Prostate gland (tissue), 2 donors: Measurements from ENCODE around the gene OGA. TPM values are rescaled to one million over a fixed set of nuclear protein-coding genes. Genes with fewer than 3 reads are reported as not detected.
A peak's percentile ranks its signal among the peaks of the same experiment; 100 is the strongest.

Experiments
- DNase-seq: peaks from one replicate; pipeline ENCODE4 v3.0.0-alpha.2; 2019; ENCODE audit warnings: low spot score
- H3K27ac ChIP-seq, 2 donors: fragments of 200-600 bp; sonication (generic); 2 replicates each; pipeline ENCODE4 v1.5.1; 2017 to 2019
- H3K27me3 ChIP-seq: fragments of 200-600 bp; sonication (generic); replicated peaks from 2 replicates; pipeline ENCODE4 v1.5.1; 2019; ENCODE audit not compliant: insufficient read depth
- H3K36me3 ChIP-seq, 2 donors: fragments of 200-600 bp; sonication (generic); 1 replicate in 1 of 2; 2 replicates in 1 of 2; pipeline versions ENCODE4 v1.5.1 to v1.8.1; 2017 to 2019
- H3K4me1 ChIP-seq: fragments of 200-600 bp; sonication (generic); replicated peaks from 2 replicates; pipeline ENCODE4 v1.5.1; 2019
- H3K4me3 ChIP-seq, 2 donors: fragments of 200-600 bp; sonication (generic); 2 replicates each; pipeline ENCODE4 v1.5.1; 2017 to 2019
- H3K9me3 ChIP-seq: fragments of 200-600 bp; sonication (generic); 2 replicates; pipeline ENCODE4 v1.5.1; 2017
- CTCF ChIP-seq, 4 experiments: fragments of 200-600 bp in 2 of 4; fragments of 450-650 bp in 2 of 4; sonication (generic) in 2 of 4; IDR thresholded peaks; 1 replicate in 3 of 4; 2 replicates in 1 of 4; pipeline ENCODE4 v1.5.1; 2016 to 2019; ENCODE audit warnings: antibody characterized with exemption in 4 of 4, mild to moderate bottlenecking in 2 of 4, moderate library complexity in 2 of 4
- POLR2A ChIP-seq: fragments of 450-650 bp; IDR thresholded peaks from one replicate; pipeline ENCODE4 v1.6.1; 2016; ENCODE audit warnings: antibody characterized with exemption, mild to moderate bottlenecking
- POLR2AphosphoS5 ChIP-seq: sonication (generic); formaldehyde crosslinking; IDR thresholded peaks from one replicate; pipeline ENCODE4 v1.6.1; 2017; ENCODE audit warnings: antibody characterized with exemption
- WGBS: methylation state at CpG from one replicate; pipeline ENCODE4 v1.1.5; 2018; 5-methylcytosine and 5-hydroxymethylcytosine counted together
- intact Hi-C: fragments of 100-400 bp; cut with DNase I; formaldehyde crosslinking; loops from one replicate; pipeline ENCODE4 v1.14.2; 2022
- total RNA-seq, 2 donors: library from RNA; depleted of rRNA; stranded (reverse); fragments of >200 nt; gene quantifications; one replicate each; pipeline ENCODE4 v1.1.0, GENCODE V29; 2016

The OGA gene
- total RNA-seq, 2 donors from 2014 or later = 82.5 to 143 TPM

DNA sequence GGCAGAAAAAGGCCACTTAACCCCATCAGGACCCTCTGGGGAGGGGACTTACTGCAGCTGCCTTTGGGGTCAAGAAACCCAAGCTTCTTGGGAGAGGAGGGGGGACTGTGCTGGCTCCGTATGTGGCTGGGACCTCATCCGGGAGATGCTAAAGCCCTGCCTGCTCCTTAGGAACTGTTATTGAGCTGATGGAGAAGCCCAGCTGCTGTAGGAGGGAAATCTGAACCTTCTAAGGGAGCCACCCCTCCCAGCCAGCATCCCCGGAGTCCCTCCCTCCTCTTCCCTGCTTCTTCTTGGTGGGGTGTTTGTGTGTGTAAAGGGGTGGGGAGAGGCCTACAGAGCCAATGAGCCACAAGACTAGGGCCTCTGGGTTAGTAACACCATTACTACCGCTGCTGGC lies 17.1 kb upstream of the OGA start:
- Histone ChIP-seq H3K27me3 (no peaks in the 10 kb centered on the region), H3K4me3 (no peak overlapping the region), H3K4me1 (no peaks in the 10 kb centered on the region), H3K36me3 (no peaks in the 10 kb centered on the region), H3K27ac (no peak overlapping the region), H3K9me3 (no peaks in the 10 kb centered on the region)
- DNase-seq = no peak
- intact Hi-C loops = no loop called here
- WGBS = 76% methylated on average over 4 of the region's 4 CpGs
- TF ChIP-seq POLR2A (no peak), POLR2AphosphoS5 (no peak)

DNA sequence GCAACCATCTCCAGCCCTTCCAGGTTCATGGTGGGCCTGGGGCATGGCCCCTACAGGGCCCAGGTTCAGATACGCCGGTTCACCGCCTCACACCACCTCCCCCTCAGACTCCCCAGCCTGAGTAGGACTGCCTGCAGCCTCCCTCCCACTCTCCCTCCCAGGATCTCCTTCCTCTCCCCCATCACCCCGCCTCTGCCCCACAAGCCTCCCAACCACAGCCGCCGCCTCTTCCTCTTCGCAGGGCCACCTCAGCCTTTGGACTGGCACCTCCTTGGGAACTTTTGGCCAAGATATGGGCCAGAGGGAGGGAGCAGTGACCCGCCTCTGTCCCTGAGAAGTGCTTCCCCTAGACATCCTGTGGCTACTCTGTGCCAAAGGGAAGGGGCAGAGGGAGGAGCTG lies 16.1 kb upstream of the OGA start:
- no peaks in the 10 kb centered on the region for H3K9me3 ChIP-seq
- no peaks in the 10 kb centered on the region for H3K36me3 ChIP-seq
- DNase-seq = no peak
- TF ChIP-seq CTCF (IDR thresholded peaks at IDR 0.05) (no peak), POLR2A (no peak), POLR2AphosphoS5 (no peak)
- H3K27ac ChIP-seq = no peak overlapping the region
- intact Hi-C loops = no loop called here
- no peaks in the 10 kb centered on the region for H3K4me1 ChIP-seq
- WGBS = 79% methylated on average over 8 of the region's 8 CpGs
- no peaks in the 10 kb centered on the region for H3K27me3 ChIP-seq
- no peak overlapping the region for H3K4me3 ChIP-seq

GRCh38 chr10:101833466-101833865 lies 15.2 kb upstream of the OGA start:
- WGBS = 79% methylated on average over 1 of the region's 1 CpG
- Histone ChIP-seq H3K4me1 (no peaks in the 10 kb centered on the region), H3K4me3 (no peak overlapping the region), H3K27me3 (no peaks in the 10 kb centered on the region), H3K27ac (no peak overlapping the region), H3K36me3 (no peaks in the 10 kb centered on the region), H3K9me3 (no peaks in the 10 kb centered on the region)
- TF ChIP-seq POLR2AphosphoS5 (no peak), POLR2A (no peak)
- intact Hi-C loops = no loop called here
- no peak for DNase-seq

GRCh38 chr10:101832325-101832771 lies 14.1 kb upstream of the OGA start:
- no peak overlapping the region for H3K4me3 ChIP-seq
- H3K4me1 ChIP-seq = no peaks in the 10 kb centered on the region
- WGBS = 33% methylated on average over 4 of the region's 4 CpGs
- H3K36me3 ChIP-seq = no peaks in the 10 kb centered on the region
- no peak overlapping the region for H3K27ac ChIP-seq
- no peaks in the 10 kb centered on the region for H3K9me3 ChIP-seq
- intact Hi-C loops = no loop called here
- H3K27me3 ChIP-seq = no peaks in the 10 kb centered on the region
- DNase-seq = no peak
- TF ChIP-seq POLR2A (no peak), CTCF (IDR thresholded peaks at IDR 0.05) (no peak), POLR2AphosphoS5 (no peak)

DNA sequence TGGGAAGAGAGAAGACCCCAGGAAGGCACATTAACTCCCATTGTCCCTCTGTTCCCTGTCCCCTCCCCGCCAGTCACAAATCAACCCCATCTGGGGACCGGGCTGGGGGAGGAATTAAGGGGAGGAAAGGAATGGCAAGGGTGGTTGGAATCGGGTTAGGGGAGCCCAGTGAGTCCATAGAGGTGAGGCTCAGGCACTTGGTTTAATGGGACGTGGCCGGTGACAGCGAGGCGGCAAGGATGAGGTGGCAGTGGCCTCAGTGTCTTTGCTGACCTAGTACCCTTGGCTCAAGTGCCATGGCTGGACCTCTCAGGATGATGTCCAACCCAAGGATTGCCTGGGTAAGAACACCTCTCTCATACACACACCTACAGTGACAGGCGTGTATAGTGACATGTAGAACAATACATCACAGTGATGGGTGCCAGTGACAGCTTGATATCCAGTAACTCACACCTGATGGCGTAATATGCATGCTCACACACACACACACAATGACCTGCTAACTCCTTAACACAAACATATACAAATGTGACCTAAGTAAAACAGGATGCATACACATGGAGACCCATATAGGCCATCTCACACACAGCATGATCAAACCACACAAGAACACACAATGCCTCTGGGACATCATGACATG lies 13.0 kb upstream of the OGA start:
- H3K27ac ChIP-seq = peak overlapping the region; percentile 61 to 64

More for the DNA sequence above, 13.0 kb upstream of the OGA start:
- TF ChIP-seq CTCF (IDR thresholded peaks at IDR 0.05) = no peak
- no peak for TF ChIP-seq POLR2A
- TF ChIP-seq POLR2AphosphoS5 = no peak
- intact Hi-C loops = no loop called here
- H3K4me3 ChIP-seq = peak overlapping the region; percentile 27 to 42
- H3K9me3 ChIP-seq = no peaks in the 10 kb centered on the region
- H3K36me3 ChIP-seq = no peaks in the 10 kb centered on the region
- DNase-seq = no peak
- 35% methylated on average over 9 of the region's 9 CpGs for WGBS
- H3K27me3 ChIP-seq = no peaks in the 10 kb centered on the region
- H3K4me1 ChIP-seq = no peaks in the 10 kb centered on the region
